SU-DHL-6 (cell line): ENCODE results near the gene DENND5B.

Experiments used
- CTCF ChIP-seq: fragments of 200-600 bp; sonication (generic); IDR thresholded peaks from one replicate; pipeline ENCODE4 v1.5.1; 2017; ENCODE audit warnings: antibody characterized with exemption, mild to moderate bottlenecking, low read length, moderate library complexity; ENCODE audit not compliant: insufficient read depth, poor library complexity, severe bottlenecking
- EZH2phosphoT487 ChIP-seq: fragments of 200-600 bp; sonication (generic), shearing (Covaris generic); conservative IDR thresholded peaks from 2 replicates; pipeline ENCODE4 v1.6.1; 2018; ENCODE audit warnings: mild to moderate bottlenecking, antibody characterized with exemption, low read length, moderate library complexity, mixed read lengths

GRCh38 chr12:31622038-31622437 is 31.1 kb upstream of the DENND5B start:
- no peak for TF ChIP-seq CTCF
- TF ChIP-seq EZH2phosphoT487: no peak
